ENCODE data around the gene KCNE2.

KCNE2 gene

DNA sequence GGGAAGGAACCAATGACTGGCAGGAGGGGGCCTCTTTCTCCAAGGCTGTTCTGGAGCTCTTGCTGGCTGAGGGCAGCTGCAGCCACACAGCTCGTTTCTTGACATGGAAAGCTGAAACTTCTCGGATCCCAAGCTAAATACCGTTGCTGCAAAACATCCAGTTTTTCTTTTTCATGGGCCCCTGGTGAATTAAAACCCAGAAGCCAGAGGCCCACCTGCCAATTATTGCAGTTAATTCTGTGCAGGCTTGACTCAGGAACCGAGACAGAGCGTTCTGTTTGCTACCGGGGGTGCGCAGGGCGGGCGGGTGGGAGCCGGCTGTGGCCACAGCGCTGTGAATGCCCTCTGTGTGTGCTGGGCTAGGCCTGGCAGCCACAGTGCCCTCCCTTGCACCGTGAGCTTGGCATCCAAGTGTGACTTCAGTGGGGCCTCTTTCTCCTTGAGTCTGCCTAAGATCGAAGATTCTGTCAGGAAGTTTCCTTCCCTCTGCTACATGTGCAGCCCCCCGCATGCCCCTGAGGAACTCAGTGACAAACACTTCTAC is 19.9 kb upstream of the KCNE2 start:
- H3K4me3 ChIP-seq (ENCODE audit: low read length): no peak overlapping the region
- TF ChIP-seq ZNF274 (IDR thresholded peaks at IDR 0.05; ENCODE audit: low read depth, low read length): no peak

DNA sequence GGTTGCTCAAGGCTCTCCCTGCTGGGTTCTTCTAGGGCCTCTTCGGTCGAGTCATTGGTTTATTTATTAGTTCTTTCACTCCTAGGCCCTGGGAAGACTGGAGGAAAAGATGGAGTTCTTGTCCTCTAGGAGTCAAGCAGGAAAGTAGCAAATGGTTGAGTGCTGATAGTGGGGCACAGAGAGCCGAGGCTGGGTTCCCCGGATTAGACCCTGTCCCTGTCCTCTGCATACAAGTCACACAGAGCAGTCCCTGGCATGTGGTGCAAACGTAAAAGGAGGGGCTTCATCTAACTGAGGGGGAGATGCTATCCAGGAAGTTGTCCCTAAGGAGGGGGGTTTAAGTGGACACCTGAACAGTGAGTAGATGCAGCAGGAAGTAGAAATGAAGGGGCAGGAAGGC is 19.2 kb upstream of the KCNE2 start:
- no peak overlapping the region for H3K4me3 ChIP-seq (ENCODE audit: low read length)
- TF ChIP-seq ZNF274 (IDR thresholded peaks at IDR 0.05; ENCODE audit: low read depth, low read length): no peak

DNA sequence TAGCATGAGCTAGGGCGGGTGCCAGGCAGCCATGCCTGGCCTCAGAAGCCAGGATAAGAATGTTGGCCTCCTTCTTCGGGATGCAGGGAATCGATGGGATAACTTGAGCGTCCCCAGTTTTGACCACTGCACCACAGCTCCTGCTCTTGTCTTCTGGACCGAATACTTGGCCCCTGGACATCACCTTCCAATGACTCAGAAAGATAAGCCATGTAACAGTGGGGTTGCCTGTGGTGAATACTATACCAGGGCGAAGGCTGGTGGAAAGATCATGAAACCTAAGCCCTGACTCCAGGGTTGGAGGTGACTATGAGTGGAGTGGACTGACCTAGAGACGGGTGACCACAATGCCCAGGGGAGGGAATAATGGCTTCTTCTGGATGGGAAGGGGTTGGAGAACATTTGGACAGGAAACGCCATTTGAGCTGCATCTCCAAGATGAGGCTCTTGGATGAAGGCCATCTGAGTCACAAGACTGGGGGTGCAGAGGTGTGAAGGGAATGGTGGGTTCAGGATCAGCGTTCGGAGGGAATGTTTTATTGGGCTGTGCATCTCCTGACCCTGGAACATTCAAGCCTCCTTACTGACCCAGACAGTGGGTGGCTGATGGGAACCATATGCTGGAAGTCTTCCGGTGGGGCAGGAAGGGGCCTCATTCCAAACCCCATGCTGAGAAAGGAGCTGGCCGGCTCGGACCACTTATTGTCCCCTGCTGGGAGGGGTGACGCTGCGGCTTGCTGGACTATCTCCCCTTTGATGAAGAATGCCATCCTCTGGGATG is 18.5 kb upstream of the KCNE2 start:
- TF ChIP-seq ZNF274 (IDR thresholded peaks at IDR 0.05; ENCODE audit: low read depth, low read length): no peak
- H3K4me3 ChIP-seq (ENCODE audit: low read length): no peak overlapping the region

DNA sequence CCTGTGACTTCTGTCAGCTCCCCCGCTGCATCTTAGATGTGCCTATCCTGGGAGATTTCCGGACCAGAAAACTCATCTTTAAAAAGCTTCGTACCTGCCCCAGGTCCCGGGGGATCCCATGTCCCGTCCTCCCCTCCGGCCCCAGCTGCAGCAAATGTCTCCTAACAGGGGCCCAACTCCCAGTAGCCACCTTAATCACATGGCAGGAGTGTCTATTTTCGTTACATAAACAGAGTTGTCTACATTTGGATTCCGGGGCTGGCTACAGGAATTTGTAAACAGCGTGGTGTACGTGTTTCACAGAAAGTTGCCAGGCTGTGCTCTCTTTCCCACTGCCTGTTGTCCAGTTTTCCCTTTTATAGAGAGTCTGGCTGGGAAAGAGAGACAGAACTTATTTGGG is 17.9 kb upstream of the KCNE2 start:
- H3K4me3 ChIP-seq (ENCODE audit: low read length): no peak overlapping the region
- TF ChIP-seq ZNF274 (IDR thresholded peaks at IDR 0.05; ENCODE audit: low read depth, low read length): no peak

DNA sequence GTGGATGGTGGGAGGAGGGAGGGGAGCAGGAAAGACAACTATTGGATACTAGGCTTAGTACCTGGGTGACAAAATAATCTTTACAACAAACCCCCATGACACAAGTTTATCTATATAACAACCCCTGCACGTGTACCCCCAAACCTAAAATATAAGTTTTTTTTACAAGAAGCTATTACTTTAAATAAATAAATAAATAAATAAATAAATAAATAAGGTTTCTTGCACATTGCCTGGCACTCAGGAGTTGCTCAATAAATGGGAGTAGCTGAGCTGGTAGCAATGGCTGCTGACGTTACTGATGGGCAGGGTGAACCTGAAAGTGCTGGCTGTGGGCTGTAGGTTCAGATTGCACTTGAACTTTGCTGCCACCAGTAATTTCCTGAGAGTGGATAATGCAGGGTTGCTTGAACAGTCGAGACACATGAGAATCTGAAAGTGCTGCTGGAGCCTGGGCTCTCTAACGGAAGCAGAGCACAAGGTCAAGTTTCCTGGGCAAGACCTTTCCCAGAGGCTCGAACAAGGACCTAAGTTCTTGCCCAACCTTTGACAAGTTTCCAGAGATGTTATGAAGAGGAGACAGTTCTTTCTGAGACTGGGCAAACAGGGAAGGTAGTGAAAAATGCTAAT is 14.8 kb upstream of the KCNE2 start:
- TF ChIP-seq ZNF274 (IDR thresholded peaks at IDR 0.05; ENCODE audit: low read depth, low read length): no peak
- H3K4me3 ChIP-seq (ENCODE audit: low read length): no peak overlapping the region

DNA sequence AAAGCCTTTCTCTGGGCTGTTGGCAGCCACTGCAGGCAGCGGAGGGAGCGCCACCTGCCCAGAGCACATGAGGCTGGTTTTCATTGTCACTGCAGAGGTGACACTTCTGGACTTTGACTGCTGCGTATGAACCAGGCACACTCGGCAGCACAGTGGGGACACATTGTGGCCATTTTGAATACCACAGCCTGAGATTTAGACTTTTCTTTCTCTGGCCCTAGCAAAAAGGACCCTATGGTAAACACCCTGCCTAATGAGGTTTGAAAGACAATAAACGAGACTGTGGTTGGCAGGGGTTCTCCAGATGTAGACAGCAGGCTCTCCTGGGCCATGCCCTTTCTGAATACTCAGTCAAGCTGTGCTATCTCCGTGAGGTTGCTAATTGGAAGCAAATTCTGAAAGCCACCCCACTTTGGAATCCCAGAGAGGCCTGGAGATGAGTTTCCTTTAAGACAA is 12.0 kb upstream of the KCNE2 start:
- no peak for TF ChIP-seq ZNF274 (IDR thresholded peaks at IDR 0.05; ENCODE audit: low read depth, low read length)
- H3K4me3 ChIP-seq (ENCODE audit: low read length): no peak overlapping the region

DNA sequence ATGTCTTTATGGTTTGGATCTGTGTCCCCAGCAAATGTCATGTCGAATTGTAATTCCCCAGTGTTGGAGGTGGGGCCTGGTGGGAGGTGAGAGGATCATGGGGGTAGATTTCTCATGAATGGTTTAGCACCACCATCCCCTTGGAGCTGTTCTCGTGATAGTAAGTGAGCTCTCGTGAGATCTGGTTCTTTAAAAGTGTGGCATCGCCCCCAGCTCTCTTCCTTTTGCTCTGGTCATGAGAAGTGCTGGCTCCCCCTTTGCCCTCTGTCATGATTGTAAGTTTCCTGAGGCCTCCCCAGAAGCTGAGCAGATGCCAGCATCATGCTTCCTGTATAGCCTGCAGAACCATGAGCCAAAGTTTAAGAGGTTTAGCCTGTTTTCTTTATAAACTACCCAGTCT is 11.2 kb upstream of the KCNE2 start:
- TF ChIP-seq ZNF274 (IDR thresholded peaks at IDR 0.05; ENCODE audit: low read depth, low read length): no peak
- H3K4me3 ChIP-seq (ENCODE audit: low read length): no peak overlapping the region

DNA sequence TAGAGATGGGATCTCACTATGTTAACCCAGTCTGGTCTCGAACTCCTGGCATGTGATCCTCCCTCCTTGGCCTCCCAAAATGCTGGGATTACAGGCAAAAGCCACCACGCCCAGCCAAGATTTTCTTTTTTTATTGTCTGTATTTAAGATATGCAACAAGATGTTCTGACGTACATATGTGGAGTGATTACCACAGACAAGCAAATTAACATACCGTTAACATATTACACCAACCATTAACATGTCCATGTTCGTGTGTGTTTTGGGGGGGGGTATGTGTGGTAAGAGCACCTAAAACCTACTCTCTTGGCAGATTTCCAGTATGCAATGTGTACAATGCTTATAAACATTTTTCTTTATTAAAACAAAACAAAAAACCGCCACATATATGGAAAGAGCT is 10.6 kb upstream of the KCNE2 start:
- TF ChIP-seq ZNF274 (IDR thresholded peaks at IDR 0.05; ENCODE audit: low read depth, low read length): no peak
- no peak overlapping the region for H3K4me3 ChIP-seq (ENCODE audit: low read length)

DNA sequence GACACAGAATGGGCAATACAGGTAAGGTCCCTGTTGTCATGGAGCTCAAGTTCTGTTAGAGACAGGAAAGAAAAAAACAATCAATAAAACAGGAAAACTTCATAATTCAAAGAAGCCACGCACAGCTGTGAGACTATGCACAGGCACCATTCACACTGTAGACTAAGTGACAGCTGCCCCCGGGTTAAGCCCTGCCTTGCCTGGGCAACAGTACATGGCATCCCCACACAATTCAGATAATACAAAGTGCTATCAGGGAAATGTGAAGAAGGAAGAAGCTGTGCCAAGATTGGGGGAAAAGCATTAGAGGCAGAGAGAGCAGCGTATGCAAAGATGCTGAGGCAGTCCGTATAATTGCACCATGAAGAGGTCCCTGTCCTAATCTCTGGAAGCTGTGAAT is 9.0 kb upstream of the KCNE2 start:
- no peak for TF ChIP-seq ZNF274 (IDR thresholded peaks at IDR 0.05; ENCODE audit: low read depth, low read length)

DNA sequence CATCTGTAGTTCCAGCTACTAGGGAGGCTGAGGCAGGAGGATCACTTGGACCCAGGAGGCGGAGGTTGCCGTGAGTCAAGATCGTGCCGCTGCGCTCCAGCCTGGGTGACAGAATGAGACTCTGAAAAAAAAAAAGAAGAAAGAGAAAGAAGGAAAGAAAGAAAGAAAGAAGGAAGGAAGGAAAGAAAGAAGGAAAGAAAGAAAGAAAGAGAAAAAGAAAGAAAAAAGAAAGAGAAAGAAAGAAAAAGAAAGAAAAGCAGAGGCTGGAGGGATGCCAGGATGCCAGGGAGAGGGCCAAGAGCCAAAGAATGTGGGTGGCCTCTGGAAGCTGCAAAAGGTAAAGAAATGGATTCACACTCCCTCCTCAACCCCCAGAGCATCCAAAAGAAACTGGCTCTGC is 8.2 kb upstream of the KCNE2 start:
- H3K4me3 ChIP-seq (ENCODE audit: low read length): no peak overlapping the region
- TF ChIP-seq ZNF274 (IDR thresholded peaks at IDR 0.05; ENCODE audit: low read depth, low read length): no peak

More for the DNA sequence above, 9.0 kb upstream of the KCNE2 start:
- H3K4me3 ChIP-seq (ENCODE audit: low read length): no peak overlapping the region

DNA sequence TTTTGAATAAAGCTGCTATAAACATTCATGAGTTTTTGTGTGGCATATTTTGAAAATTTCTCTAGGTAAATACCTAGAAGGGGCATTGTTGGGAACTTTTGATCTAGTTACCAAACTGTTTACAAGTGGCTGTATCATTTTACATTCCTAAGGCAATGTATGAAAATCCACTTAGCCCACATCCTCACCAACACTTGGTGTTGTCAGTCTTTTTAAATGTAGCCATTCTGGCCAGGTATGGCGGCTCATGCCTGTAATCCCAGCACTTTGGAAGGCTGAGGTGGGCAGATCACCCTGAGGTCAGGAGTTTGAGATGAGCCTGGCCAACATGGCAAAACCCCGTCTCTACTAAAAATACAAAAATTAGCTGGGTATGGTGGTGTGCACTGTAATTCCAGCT is 5.9 kb upstream of the KCNE2 start:
- H3K4me3 ChIP-seq (ENCODE audit: low read length): no peak overlapping the region
- TF ChIP-seq ZNF274 (IDR thresholded peaks at IDR 0.05; ENCODE audit: low read depth, low read length): no peak

DNA sequence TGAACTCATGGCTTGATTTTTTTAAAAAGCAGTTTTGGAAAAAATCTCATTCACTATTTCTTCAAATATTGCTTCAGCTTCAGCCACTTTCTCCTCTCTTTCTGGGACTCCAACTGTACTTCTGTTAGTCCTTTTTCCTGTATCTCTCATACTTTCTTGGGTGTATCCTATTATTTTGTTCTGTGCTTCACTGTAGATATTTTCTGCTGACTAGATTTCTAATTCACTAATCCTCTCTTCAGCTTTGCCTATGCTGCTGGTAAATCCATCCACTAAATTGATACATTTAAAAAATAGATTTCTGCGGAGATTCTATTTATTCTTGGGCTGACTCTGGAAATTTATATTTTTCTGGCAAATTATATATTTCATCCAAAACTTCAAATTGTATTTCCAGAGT is 4.9 kb upstream of the KCNE2 start:
- TF ChIP-seq ZNF274 (IDR thresholded peaks at IDR 0.05; ENCODE audit: low read depth, low read length): no peak
- H3K4me3 ChIP-seq (ENCODE audit: low read length): no peak overlapping the region

DNA sequence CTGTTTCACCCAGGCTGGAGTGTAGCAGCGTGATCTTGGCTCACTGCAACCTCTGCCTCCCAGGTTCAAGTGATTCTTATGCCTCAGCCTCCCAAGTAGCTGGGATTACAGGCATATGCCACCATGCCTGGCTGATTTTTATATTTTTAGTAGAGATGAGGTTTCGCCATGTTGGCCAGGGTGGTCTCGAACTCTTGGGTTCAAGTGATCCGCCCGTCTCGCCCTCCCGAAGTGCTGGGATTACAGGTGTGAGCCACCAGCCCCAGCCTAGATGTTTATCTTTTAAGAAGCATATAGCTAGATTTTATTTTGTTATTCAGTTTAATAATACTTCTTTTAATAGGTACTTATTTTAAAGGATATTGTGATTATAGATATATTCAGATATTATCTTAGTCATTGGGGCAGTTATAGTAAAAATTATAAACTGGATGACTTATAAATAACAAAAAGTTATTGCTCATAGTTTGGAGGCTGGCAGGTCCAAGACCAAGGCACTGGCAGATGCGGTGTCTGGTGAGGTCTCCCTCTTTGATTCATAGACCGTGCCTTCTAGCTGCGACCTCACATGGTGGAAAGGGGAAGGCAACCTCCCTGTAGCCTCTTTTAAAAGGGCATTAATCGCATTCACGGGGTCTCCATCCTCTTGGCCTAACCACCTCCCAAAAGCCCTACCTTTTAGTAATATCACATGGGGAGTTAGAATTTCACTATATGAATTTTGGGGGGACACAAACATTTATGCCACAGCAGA is 3.1 kb upstream of the KCNE2 start:
- no peak for TF ChIP-seq ZNF274 (IDR thresholded peaks at IDR 0.05; ENCODE audit: low read depth, low read length)

DNA sequence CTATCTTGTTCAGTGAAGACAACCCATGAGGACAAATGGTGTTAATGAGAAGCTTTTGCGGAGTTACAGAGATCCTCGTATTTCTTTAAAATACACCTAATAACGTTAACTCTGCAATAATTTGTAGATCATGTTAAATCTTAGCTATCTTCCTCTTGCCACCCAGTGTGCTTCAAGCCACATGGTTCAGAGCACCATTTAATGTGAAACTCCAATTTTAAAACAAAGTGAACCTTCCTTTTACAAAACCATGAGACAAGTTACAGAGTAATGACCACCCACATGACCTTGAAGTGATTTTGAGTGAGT is 1.7 kb upstream of the KCNE2 start:
- TF ChIP-seq ZNF274 (IDR thresholded peaks at IDR 0.05; ENCODE audit: low read depth, low read length): no peak
- no peak overlapping the region for H3K4me3 ChIP-seq (ENCODE audit: low read length)

More for the DNA sequence above, 3.1 kb upstream of the KCNE2 start:
- H3K4me3 ChIP-seq (ENCODE audit: low read length): no peak overlapping the region

DNA sequence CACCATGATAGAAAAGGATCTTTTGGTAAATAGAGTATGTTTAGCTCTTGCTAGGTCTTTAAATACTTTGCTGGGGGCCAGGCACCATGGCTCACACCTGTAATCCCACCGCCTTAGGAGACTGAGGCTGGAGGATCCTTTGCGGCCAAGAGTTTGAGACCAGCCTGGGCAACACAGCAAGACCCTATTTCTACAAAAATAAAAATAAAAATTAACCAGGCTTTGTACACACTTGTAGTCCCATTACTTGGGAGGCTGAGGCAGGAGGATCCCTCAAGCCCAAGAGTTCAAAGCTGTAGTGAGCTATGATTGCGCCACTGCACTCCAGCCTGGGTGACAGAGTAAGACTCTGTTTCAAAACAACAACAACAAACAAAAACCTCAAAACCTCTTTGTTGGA is 1.1 kb upstream of the KCNE2 start:
- TF ChIP-seq ZNF274 (IDR thresholded peaks at IDR 0.05; ENCODE audit: low read depth, low read length): no peak
- H3K4me3 ChIP-seq (ENCODE audit: low read length): no peak overlapping the region
